Panc1 (cell line): Measurements from ENCODE around the gene THSD7A. TPM values are rescaled to one million over a fixed set of nuclear protein-coding genes. Genes with fewer than 3 reads are reported as not detected.
A peak's percentile ranks its signal among the peaks of the same experiment; 100 is the strongest.

Experiments used
- ATAC-seq: fragments of 200-7000 bp; cut with Tn5 transposase; 2 replicates; pipeline ENCODE4 v1.9.1; 2020; ENCODE audit warnings: mild to moderate bottlenecking, moderate library complexity
- BruUV-seq: library from RNA; stranded (reverse); fragments of 400-500 nt; replicated peaks from 2 replicates; lab custom pipeline; 2021; lab: Mats Ljungman, UMichigan
- CTCF ChIA-PET: fragments of 300-600 bp; sonication (Branson Sonifier 250); formaldehyde crosslinking; loops from one replicate; lab custom pipeline; 2022; ENCODE audit warnings: antibody characterized with exemption; lab: Charles Lee
- POLR2A ChIA-PET: fragments of 300-600 bp; sonication (Branson Sonifier 250); formaldehyde crosslinking; loops from one replicate; lab custom pipeline; 2022; ENCODE audit warnings: antibody characterized with exemption; lab: Charles Lee
- DNase-seq: peaks from one replicate; pipeline ENCODE4 v3.0.0-alpha.2; 2010; ENCODE audit warnings: low read depth, low spot score
- H3K27ac ChIP-seq: 2 replicates; pipeline ENCODE4 v1.5.1; 2011; ENCODE audit warnings: mild to moderate bottlenecking, low read length, inconsistent platforms
- H3K27me3 ChIP-seq: fragments of 200-500 bp; sonication (Bioruptor generic); 2 replicates; pipeline ENCODE4 v1.6.0; 2014; ENCODE audit warnings: low read length, inconsistent platforms; ENCODE audit not compliant: control insufficient read depth, insufficient read depth
- H3K36me3 ChIP-seq: fragments of 200-500 bp; sonication (Bioruptor generic); 2 replicates; pipeline ENCODE4 v1.5.1; 2014; ENCODE audit warnings: inconsistent platforms, mild to moderate bottlenecking, low read length, moderate library complexity; ENCODE audit not compliant: control insufficient read depth, insufficient read depth
- H3K4me1 ChIP-seq: 2 replicates; pipeline ENCODE4 v1.5.1; 2011; ENCODE audit warnings: inconsistent platforms, mild to moderate bottlenecking, low read length, moderate library complexity; ENCODE audit not compliant: control insufficient read depth, insufficient read depth
- H3K4me3 ChIP-seq, 2 experiments: 2 replicates each; pipeline ENCODE4 v1.5.1; 2011 to 2012; ENCODE audit warnings: low read depth in 2 of 2, low read length in 2 of 2, mild to moderate bottlenecking in 2 of 2, inconsistent platforms in 1 of 2, moderate library complexity in 1 of 2
- H3K9me3 ChIP-seq: fragments of 200-500 bp; sonication (Bioruptor generic); 2 replicates; pipeline ENCODE4 v1.5.1; 2014; ENCODE audit warnings: low read depth, mild to moderate bottlenecking, inconsistent platforms, low read length, moderate library complexity; ENCODE audit not compliant: control insufficient read depth, insufficient read depth
- POLR2AphosphoS5 ChIP-seq: IDR thresholded peaks from 2 replicates; pipeline ENCODE4 v1.6.1; 2012; ENCODE audit warnings: mild to moderate bottlenecking, low read depth, low read length, moderate library complexity
- SIN3A ChIP-seq: IDR thresholded peaks from 2 replicates; pipeline ENCODE4 v1.6.1; 2012; ENCODE audit warnings: low read depth, mild to moderate bottlenecking, low read length, moderate library complexity, borderline replicate concordance; ENCODE audit not compliant: insufficient read depth
- TCF7L2 ChIP-seq: IDR thresholded peaks from 2 replicates; pipeline ENCODE4 v1.6.1; 2011; ENCODE audit warnings: mild to moderate bottlenecking, low read depth, low read length, inconsistent platforms
- in situ Hi-C: cut with HindIII; loops from 2 replicates; pipeline ENCODE4 v1.10.0; 2016; ENCODE audit warnings: low sequenced_read_pairs, low pct_unique_long_range_greater_than_20kb
- intact Hi-C: fragments of 100-400 bp; cut with micrococcal nuclease; formaldehyde crosslinking; loops from one replicate; pipeline ENCODE4 v1.10.0; 2022; ENCODE audit not compliant: unreplicated experiment
- total RNA-seq: library from RNA; stranded (reverse); gene quantifications from one replicate; pipeline ENCODE4 v1.2.1, GENCODE V29; 2021; ENCODE audit not compliant: unreplicated experiment
- TF ChIP-seq, protein P1 (sequence below): fragments of 450-650 bp; IDR thresholded peaks from 2 replicates; pipeline ENCODE4 v1.5.1; 2017; ENCODE audit warnings: mild to moderate bottlenecking
- TF ChIP-seq, protein P2 (sequence below), 2 experiments: IDR thresholded peaks; 2 replicates each; pipeline ENCODE4 v1.6.1; 2011 to 2012; ENCODE audit warnings: low read depth in 2 of 2, control low read depth in 1 of 2, low read length in 1 of 2, mild to moderate bottlenecking in 1 of 2, moderate library complexity in 1 of 2; ENCODE audit not compliant: insufficient read depth in 1 of 2

THSD7A gene
- total RNA-seq, 1 experiment from 2014 or later = 38.6 TPM

DNA sequence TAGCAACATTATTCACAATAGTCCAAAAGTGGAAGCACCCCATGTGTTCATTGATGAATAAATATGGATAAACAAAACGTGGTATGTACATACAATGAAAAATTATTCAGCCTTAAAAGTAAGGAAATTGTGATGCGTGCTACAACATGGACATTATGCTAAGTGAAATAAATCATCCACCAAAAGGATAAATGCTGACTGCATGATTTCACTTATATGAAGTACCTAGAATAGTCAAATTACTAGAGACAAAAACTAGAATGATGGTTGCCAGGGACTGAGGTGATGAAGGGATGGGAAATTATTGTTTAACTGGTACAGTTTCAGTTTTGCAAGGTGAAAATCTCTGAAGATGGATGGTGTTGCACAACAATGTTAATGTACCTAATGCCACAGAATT lies 56.6 kb downstream of the THSD7A start:
- ATAC-seq (no peak), DNase-seq (no peak)
- 0 out of 2 replicates have a peak, but pooled peaks cover 3% of the 10 kb centered on the region for H3K9me3 ChIP-seq
- H3K4me3 ChIP-seq = no peak overlapping the region
- ChIA-PET POLR2A (no interaction called here), CTCF (no interaction called here)
- BruUV-seq = no TSS peak
- TF ChIP-seq TCF7L2 (no peak), POLR2AphosphoS5 (no peak), SIN3A (no peak)
- TF ChIP-seq, protein P1, sequence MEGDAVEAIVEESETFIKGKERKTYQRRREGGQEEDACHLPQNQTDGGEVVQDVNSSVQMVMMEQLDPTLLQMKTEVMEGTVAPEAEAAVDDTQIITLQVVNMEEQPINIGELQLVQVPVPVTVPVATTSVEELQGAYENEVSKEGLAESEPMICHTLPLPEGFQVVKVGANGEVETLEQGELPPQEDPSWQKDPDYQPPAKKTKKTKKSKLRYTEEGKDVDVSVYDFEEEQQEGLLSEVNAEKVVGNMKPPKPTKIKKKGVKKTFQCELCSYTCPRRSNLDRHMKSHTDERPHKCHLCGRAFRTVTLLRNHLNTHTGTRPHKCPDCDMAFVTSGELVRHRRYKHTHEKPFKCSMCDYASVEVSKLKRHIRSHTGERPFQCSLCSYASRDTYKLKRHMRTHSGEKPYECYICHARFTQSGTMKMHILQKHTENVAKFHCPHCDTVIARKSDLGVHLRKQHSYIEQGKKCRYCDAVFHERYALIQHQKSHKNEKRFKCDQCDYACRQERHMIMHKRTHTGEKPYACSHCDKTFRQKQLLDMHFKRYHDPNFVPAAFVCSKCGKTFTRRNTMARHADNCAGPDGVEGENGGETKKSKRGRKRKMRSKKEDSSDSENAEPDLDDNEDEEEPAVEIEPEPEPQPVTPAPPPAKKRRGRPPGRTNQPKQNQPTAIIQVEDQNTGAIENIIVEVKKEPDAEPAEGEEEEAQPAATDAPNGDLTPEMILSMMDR = no peak
- TF ChIP-seq, protein P2, sequence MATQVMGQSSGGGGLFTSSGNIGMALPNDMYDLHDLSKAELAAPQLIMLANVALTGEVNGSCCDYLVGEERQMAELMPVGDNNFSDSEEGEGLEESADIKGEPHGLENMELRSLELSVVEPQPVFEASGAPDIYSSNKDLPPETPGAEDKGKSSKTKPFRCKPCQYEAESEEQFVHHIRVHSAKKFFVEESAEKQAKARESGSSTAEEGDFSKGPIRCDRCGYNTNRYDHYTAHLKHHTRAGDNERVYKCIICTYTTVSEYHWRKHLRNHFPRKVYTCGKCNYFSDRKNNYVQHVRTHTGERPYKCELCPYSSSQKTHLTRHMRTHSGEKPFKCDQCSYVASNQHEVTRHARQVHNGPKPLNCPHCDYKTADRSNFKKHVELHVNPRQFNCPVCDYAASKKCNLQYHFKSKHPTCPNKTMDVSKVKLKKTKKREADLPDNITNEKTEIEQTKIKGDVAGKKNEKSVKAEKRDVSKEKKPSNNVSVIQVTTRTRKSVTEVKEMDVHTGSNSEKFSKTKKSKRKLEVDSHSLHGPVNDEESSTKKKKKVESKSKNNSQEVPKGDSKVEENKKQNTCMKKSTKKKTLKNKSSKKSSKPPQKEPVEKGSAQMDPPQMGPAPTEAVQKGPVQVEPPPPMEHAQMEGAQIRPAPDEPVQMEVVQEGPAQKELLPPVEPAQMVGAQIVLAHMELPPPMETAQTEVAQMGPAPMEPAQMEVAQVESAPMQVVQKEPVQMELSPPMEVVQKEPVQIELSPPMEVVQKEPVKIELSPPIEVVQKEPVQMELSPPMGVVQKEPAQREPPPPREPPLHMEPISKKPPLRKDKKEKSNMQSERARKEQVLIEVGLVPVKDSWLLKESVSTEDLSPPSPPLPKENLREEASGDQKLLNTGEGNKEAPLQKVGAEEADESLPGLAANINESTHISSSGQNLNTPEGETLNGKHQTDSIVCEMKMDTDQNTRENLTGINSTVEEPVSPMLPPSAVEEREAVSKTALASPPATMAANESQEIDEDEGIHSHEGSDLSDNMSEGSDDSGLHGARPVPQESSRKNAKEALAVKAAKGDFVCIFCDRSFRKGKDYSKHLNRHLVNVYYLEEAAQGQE (IDR thresholded peaks at IDR 0.05; ENCODE audit: insufficient read depth in 1 of 2, low read depth in 2 of 2, low read length in 1 of 2) = no peak
- H3K27ac ChIP-seq = peak overlapping the region; percentile 68; the same call in 1 of the 2 replicates
- no peaks in the 10 kb centered on the region for H3K36me3 ChIP-seq
- intact Hi-C loops (no loop called here), in situ Hi-C loops (no loop called here)
- H3K4me1 ChIP-seq = peaks cover 3% of the 10 kb centered on the region; the same call in 1 of the 2 replicates
- no peaks in the 10 kb centered on the region for H3K27me3 ChIP-seq

DNA sequence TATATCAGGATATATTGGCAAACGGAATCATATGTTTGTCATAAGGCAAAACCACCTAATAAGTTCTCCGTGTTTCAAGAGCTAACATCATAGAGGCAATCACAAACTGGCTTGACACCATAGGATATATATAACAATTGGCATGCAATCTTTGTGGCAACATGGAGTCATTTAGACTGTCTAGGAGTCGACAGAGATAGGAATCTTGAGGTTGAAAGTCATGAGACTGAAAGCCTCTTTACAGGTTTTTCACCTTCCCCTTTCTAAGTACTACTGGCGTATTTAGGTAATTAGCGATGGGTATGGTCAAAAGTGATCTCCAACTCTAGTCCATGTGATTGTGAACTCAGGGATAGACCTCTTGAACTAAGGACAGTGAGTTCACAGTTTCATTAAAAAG lies 63.7 kb downstream of the THSD7A start:
- ATAC-seq (no peak), DNase-seq (no peak)
- Histone ChIP-seq H3K36me3 (no peaks in the 10 kb centered on the region), H3K27ac (peak overlapping the region; percentile 52; the same call in 1 of the 2 replicates), H3K4me1 (no peaks in the 10 kb centered on the region; the same call in 1 of the 2 replicates), H3K9me3 (no peaks in the 10 kb centered on the region), H3K4me3 (no peak overlapping the region), H3K27me3 (no peaks in the 10 kb centered on the region)
- intact Hi-C loops (no loop called here), in situ Hi-C loops (no loop called here)
- CTCF ChIA-PET = interaction anchor here (0.6 kb wide), 1 partner anchor 13 kb away, joined by 3 read pairs; no protein-coding TSS in a partner anchor
- TF ChIP-seq SIN3A (no peak), POLR2AphosphoS5 (no peak), TCF7L2 (no peak)
- TF ChIP-seq, protein P2 (IDR thresholded peaks at IDR 0.05; ENCODE audit: insufficient read depth in 1 of 2, low read depth in 2 of 2, low read length in 1 of 2) = no peak
- TF ChIP-seq, protein P1 = no peak
- BruUV-seq = no TSS peak
- POLR2A ChIA-PET = no interaction called here
